Measurements from ENCODE around the gene DECR2.

DECR2 gene

DNA sequence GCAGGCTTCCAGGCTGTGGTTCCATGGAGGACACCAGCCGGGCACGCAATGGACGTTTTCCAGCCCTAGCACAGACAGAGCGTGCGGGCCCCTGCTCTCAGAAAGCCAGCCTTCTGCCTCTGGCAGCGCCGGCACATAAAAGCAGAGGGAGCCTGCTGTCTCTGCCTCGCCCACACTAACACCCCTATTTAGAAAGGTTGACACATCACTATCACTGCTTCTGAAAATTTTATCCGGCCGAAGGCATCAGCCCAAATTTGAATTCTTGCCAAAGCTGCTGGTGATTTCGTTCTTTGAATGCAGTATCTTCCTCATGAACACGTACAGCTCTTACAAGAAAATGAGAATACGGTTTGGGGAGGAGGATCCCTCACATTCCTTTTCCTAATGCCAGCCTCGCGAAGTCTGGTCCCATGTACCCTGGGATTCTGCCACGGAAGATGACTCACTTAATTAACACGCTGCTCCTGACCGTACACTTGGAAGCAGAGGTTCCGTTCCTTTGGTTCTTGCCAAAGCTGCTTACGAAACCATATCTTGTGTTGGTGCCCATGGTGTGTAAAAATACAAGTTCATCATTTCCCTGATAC, 22.4 kb downstream of the DECR2 start:
- H3K27me3 ChIP-seq (ENCODE audit: insufficient read depth, low read length, poor library complexity, severe bottlenecking): no peaks in the 10 kb centered on the region
- H3F3A ChIP-seq (ENCODE audit: low read depth): no peaks in the 10 kb centered on the region
- no peak overlapping the region for H3K9ac ChIP-seq (ENCODE audit: low read depth, low read length, poor library complexity, severe bottlenecking)
- no peaks in the 10 kb centered on the region for H3K9me2 ChIP-seq (replicated peaks; ENCODE audit: low read depth, low read length)
- no peaks in the 10 kb centered on the region for H3K36me3 ChIP-seq (ENCODE audit: insufficient read depth, low read length)
- H2AFZ ChIP-seq (ENCODE audit: low read length): no peak overlapping the region
- peaks cover 6% of the 10 kb centered on the region for H4K20me1 ChIP-seq (ENCODE audit: insufficient read depth, low read length, poor library complexity, severe bottlenecking)
- H3K9me3 ChIP-seq (ENCODE audit: insufficient read depth, low read depth, low read length): no peaks in the 10 kb centered on the region
- TF ChIP-seq EZH2phosphoT487 (IDR thresholded peaks at IDR 0.05; ENCODE audit: borderline replicate concordance): no peak
- no peak for TF ChIP-seq CTCF (conservative IDR thresholded peaks at IDR 0.05; ENCODE audit: low read length)
- peaks cover 15% of the 10 kb centered on the region for H3K4me1 ChIP-seq (ENCODE audit: insufficient read depth, low read length, poor library complexity, severe bottlenecking)
- peaks cover 21% of the 10 kb centered on the region for H3K79me2 ChIP-seq (ENCODE audit: insufficient read depth, low read length)
- H3K4me3 ChIP-seq (ENCODE audit: low read length, poor library complexity, severe bottlenecking): no peak overlapping the region
- no peak overlapping the region for H3K4me2 ChIP-seq (ENCODE audit: low read depth, low read length, poor library complexity, severe bottlenecking)

GRCh38 chr16:424623-425081, 23.0 kb downstream of the DECR2 start:
- TF ChIP-seq CTCF (conservative IDR thresholded peaks at IDR 0.05; ENCODE audit: low read length) (no peak), EZH2phosphoT487 (IDR thresholded peaks at IDR 0.05; ENCODE audit: borderline replicate concordance) (no peak)
- no peaks in the 10 kb centered on the region for H3K27me3 ChIP-seq (ENCODE audit: insufficient read depth, low read length, poor library complexity, severe bottlenecking)
- peak overlapping the region; percentile 86 for H3K4me2 ChIP-seq (ENCODE audit: low read depth, low read length, poor library complexity, severe bottlenecking)
- peak overlapping the region; percentile 75 for H3K4me3 ChIP-seq (ENCODE audit: low read length, poor library complexity, severe bottlenecking)
- peaks cover 21% of the 10 kb centered on the region for H3K79me2 ChIP-seq (ENCODE audit: insufficient read depth, low read length)
- H3K9ac ChIP-seq (ENCODE audit: low read depth, low read length, poor library complexity, severe bottlenecking): peak overlapping the region; percentile 54
- H3F3A ChIP-seq (ENCODE audit: low read depth): no peaks in the 10 kb centered on the region
- peaks cover 6% of the 10 kb centered on the region for H4K20me1 ChIP-seq (ENCODE audit: insufficient read depth, low read length, poor library complexity, severe bottlenecking)
- H3K9me3 ChIP-seq (ENCODE audit: insufficient read depth, low read depth, low read length): no peaks in the 10 kb centered on the region
- peaks cover 15% of the 10 kb centered on the region for H3K4me1 ChIP-seq (ENCODE audit: insufficient read depth, low read length, poor library complexity, severe bottlenecking)
- H3K9me2 ChIP-seq (replicated peaks; ENCODE audit: low read depth, low read length): no peaks in the 10 kb centered on the region
- no peaks in the 10 kb centered on the region for H3K36me3 ChIP-seq (ENCODE audit: insufficient read depth, low read length)
- H2AFZ ChIP-seq (ENCODE audit: low read length): peak overlapping the region; percentile 88

DNA sequence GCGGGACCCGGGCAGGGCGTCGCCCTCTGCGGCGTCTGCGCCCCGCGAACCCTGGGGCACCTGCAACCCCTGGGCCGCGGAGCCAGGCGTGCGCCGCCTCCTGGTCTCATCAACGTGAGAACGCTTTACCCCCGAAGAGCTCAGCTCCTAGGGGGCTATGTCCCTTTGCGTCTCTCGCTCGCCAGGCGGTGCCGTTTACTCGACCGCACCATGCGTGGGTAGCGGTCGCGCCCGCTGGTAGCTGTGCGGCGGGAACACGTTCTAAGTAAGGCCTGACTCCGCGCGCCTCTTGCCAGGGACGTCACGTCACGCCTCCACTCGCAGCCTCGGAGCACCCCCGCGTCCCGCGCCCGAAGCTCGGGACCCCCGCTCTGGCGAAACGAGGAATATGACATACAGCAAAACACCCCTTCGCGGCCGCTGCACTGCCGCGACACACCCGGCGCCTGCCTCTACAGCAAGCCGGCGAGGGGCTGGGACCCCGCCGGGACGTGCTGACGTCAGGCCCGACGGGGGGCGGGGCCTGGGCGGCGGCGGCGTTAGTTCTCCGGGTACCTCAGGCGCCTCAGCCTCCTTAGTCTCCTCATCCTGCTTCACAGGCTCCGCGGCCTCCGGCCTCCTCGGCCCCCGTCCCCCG, 23.5 kb downstream of the DECR2 start, which contains the start of gene RAB11FIP3:
Gene RAB11FIP3 (plus strand): TSS at position 568 of the 637 bp plus-strand sequence. CDS start 358 bp downstream, outside the sequence.
- Histone ChIP-seq H3K36me3 (ENCODE audit: insufficient read depth, low read length) (no peaks in the 10 kb centered on the region), H3K4me2 (ENCODE audit: low read depth, low read length, poor library complexity, severe bottlenecking) (peak within 1 kb of the TSS; percentile 86), H3K4me3 (ENCODE audit: low read length, poor library complexity, severe bottlenecking) (peak within 1 kb of the TSS; percentile 75), H3K9me3 (ENCODE audit: insufficient read depth, low read depth, low read length) (no peaks in the 10 kb centered on the region), H3K9ac (ENCODE audit: low read depth, low read length, poor library complexity, severe bottlenecking) (peak within 1 kb of the TSS; percentile 70), H3K79me2 (ENCODE audit: insufficient read depth, low read length) (peaks cover 21% of the 10 kb centered on the region), H4K20me1 (ENCODE audit: insufficient read depth, low read length, poor library complexity, severe bottlenecking) (peaks cover 6% of the 10 kb centered on the region), H3K4me1 (ENCODE audit: insufficient read depth, low read length, poor library complexity, severe bottlenecking) (peaks cover 15% of the 10 kb centered on the region), H3K27me3 (ENCODE audit: insufficient read depth, low read length, poor library complexity, severe bottlenecking) (no peaks in the 10 kb centered on the region), H2AFZ (ENCODE audit: low read length) (peak within 1 kb of the TSS; percentile 88), H3K9me2 (replicated peaks; ENCODE audit: low read depth, low read length) (no peaks in the 10 kb centered on the region), H3F3A (ENCODE audit: low read depth) (no peaks in the 10 kb centered on the region)
- TF ChIP-seq EZH2phosphoT487 (IDR thresholded peaks at IDR 0.05; ENCODE audit: borderline replicate concordance): no peak
- no peak for TF ChIP-seq CTCF (conservative IDR thresholded peaks at IDR 0.05; ENCODE audit: low read length)

Data from Loucy (cell line).